Cardiac muscle cell (in vitro differentiated cells and primary cell): ENCODE results near the gene RALGAPA1. TPM values are rescaled to one million over a fixed set of nuclear protein-coding genes. Genes with fewer than 3 reads are reported as not detected.

Experiments used
- DNase-seq, 2 donors: peaks; one replicate each; pipeline versions ENCODE4 v3.0.0 to v3.0.0-alpha.2; 2010 to 2017; ENCODE audit warnings: low read depth in 1 of 2, low spot score in 1 of 2
- H3K27ac ChIP-seq: fragments of 200-600 bp; sonication (generic); 2 replicates; pipeline ENCODE4 v1.5.1; 2016
- H3K27me3 ChIP-seq: fragments of 200-600 bp; sonication (generic); 2 replicates; pipeline ENCODE4 v1.6.0; 2016; ENCODE audit warnings: control low read depth
- H3K36me3 ChIP-seq: fragments of 200-600 bp; sonication (generic); 2 replicates; pipeline ENCODE4 v1.5.1; 2016; ENCODE audit warnings: control low read depth
- H3K4me1 ChIP-seq: fragments of 200-600 bp; sonication (generic); 2 replicates; pipeline ENCODE4 v1.8.1; 2017; ENCODE audit warnings: low read depth, mild to moderate bottlenecking, mixed run types
- H3K4me3 ChIP-seq: fragments of 200-600 bp; sonication (generic); 2 replicates; pipeline ENCODE4 v1.5.1; 2016; ENCODE audit warnings: mild to moderate bottlenecking
- H3K9me3 ChIP-seq: fragments of 200-600 bp; sonication (generic); 2 replicates; pipeline ENCODE4 v1.5.1; 2017; ENCODE audit warnings: low read depth, mild to moderate bottlenecking, control low read depth
- polyA plus RNA-seq: library from polyadenylated mRNA; unstranded; fragments of >200 nt; fragmentation: Nextera tagmentation; extraction: Ambion mirVana; gene quantifications from 2 replicates; pipeline ENCODE4 v1.2.1, GENCODE V29; 2016
- total RNA-seq: library from RNA; depleted of rRNA; stranded (reverse); fragments of >200 nt; gene quantifications from 2 replicates; pipeline ENCODE4 v1.2.3, GENCODE V29; 2016
- TF ChIP-seq, protein P1 (sequence below): IDR thresholded peaks from 2 replicates; pipeline ENCODE4 v1.5.1; 2012; ENCODE audit warnings: low read depth, mild to moderate bottlenecking, low read length

RALGAPA1 gene
- total and polyA plus RNA-seq, 2 experiments from 2014 or later, result 28.1 to 31.5 TPM

- no peak for DNase-seq
- no peaks in the 10 kb centered on the region for H3K27me3 ChIP-seq
- TF ChIP-seq, protein P1, sequence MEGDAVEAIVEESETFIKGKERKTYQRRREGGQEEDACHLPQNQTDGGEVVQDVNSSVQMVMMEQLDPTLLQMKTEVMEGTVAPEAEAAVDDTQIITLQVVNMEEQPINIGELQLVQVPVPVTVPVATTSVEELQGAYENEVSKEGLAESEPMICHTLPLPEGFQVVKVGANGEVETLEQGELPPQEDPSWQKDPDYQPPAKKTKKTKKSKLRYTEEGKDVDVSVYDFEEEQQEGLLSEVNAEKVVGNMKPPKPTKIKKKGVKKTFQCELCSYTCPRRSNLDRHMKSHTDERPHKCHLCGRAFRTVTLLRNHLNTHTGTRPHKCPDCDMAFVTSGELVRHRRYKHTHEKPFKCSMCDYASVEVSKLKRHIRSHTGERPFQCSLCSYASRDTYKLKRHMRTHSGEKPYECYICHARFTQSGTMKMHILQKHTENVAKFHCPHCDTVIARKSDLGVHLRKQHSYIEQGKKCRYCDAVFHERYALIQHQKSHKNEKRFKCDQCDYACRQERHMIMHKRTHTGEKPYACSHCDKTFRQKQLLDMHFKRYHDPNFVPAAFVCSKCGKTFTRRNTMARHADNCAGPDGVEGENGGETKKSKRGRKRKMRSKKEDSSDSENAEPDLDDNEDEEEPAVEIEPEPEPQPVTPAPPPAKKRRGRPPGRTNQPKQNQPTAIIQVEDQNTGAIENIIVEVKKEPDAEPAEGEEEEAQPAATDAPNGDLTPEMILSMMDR, result no peak
- no peaks in the 10 kb centered on the region for H3K4me1 ChIP-seq
- H3K9me3 ChIP-seq, result no peaks in the 10 kb centered on the region
- no peak overlapping the region for H3K4me3 ChIP-seq
- H3K27ac ChIP-seq, result no peak overlapping the region
- H3K36me3 ChIP-seq, result no peaks in the 10 kb centered on the region
These were observed 296.3 kb downstream of the RALGAPA1 start for GRCh38 chr14:35512765-35513164.

GRCh38 chr14:35509846-35510245 lies 299.2 kb downstream of the RALGAPA1 start:
- H3K36me3 ChIP-seq, result no peaks in the 10 kb centered on the region
- H3K4me1 ChIP-seq, result no peaks in the 10 kb centered on the region
- TF ChIP-seq, protein P1, result no peak
- DNase-seq, result no peak
- H3K27me3 ChIP-seq, result no peaks in the 10 kb centered on the region
- no peaks in the 10 kb centered on the region for H3K9me3 ChIP-seq
- no peak overlapping the region for H3K4me3 ChIP-seq
- H3K27ac ChIP-seq, result no peak overlapping the region

DNA sequence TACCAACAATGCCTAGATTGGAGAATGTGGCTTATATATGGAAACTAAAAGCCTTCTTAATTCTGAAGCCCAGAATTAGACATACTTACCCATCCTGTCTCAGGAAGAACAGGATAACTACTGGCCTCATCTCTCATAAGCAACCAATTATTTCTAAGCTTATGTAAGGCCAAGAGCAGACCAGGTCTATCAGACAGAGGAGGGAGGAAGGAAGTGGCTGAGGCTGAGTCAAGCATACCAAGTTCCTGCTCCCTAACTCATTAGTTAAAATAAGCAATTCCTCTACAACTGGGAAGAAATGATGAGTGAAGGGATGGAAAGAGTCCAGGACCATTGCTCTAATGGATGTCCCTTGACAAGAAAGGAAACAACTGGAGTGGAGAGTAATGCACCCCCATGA lies 302.2 kb downstream of the RALGAPA1 start:
- TF ChIP-seq, protein P1, result no peak
- H3K27me3 ChIP-seq, result peaks cover 3% of the 10 kb centered on the region
- no peaks in the 10 kb centered on the region for H3K4me1 ChIP-seq
- no peaks in the 10 kb centered on the region for H3K9me3 ChIP-seq
- H3K4me3 ChIP-seq, result no peak overlapping the region
- DNase-seq, result peak in 1 of 2 donors; percentile 14
- no peak overlapping the region for H3K27ac ChIP-seq
- no peaks in the 10 kb centered on the region for H3K36me3 ChIP-seq

DNA sequence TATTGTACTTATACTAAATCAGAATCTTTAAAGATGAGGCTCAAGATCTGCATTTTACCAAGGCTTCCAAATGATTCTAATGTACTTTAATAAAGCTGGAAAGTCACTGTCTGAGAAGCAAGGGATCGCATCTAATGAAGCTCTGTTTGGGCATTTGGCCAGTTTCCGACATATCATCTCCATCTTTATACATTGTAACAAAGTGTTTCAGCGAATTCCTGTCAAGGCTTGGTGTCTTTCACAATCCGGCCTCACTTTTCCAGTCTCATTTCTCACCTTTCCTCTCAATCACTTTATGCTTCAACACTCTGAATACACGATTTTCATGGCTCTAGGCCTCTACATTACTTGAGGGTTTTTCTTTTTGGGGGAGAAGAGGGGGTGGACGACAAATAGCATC lies 302.6 kb downstream of the RALGAPA1 start:
- no peak overlapping the region for H3K4me3 ChIP-seq
- DNase-seq, result no peak
- H3K27ac ChIP-seq, result no peak overlapping the region
- peaks cover 3% of the 10 kb centered on the region for H3K27me3 ChIP-seq
- no peaks in the 10 kb centered on the region for H3K36me3 ChIP-seq
- H3K9me3 ChIP-seq, result no peaks in the 10 kb centered on the region
- H3K4me1 ChIP-seq, result no peaks in the 10 kb centered on the region
- TF ChIP-seq, protein P1, result no peak

DNA sequence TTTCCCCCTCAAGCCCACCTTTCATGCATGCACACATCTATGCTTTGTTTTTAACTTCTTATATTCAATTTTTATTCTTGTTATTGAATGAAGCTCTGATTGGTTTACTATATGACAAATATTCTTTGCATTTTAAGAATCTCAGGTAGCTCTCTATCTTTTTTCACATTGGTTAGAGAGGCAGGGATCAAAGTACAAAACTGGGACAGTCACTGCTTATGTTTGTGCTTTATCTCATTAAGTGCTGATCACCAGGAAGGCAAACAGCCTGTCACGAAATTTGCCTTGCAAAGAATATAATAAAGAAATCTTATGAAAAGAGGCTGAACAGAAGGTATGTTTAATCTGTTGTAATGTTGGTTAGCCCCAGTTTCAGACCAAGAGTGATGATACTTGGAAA lies 304.8 kb downstream of the RALGAPA1 start:
- Histone ChIP-seq H3K4me3 (no peak overlapping the region), H3K4me1 (no peaks in the 10 kb centered on the region), H3K9me3 (no peaks in the 10 kb centered on the region), H3K27me3 (peaks cover 3% of the 10 kb centered on the region), H3K27ac (no peak overlapping the region), H3K36me3 (no peaks in the 10 kb centered on the region)
- no peak for DNase-seq
- TF ChIP-seq, protein P1, result no peak

GRCh38 chr14:35503646-35504045 lies 305.4 kb downstream of the RALGAPA1 start:
- TF ChIP-seq, protein P1, result no peak
- peaks cover 3% of the 10 kb centered on the region for H3K27me3 ChIP-seq
- no peak overlapping the region for H3K4me3 ChIP-seq
- H3K9me3 ChIP-seq, result no peaks in the 10 kb centered on the region
- no peaks in the 10 kb centered on the region for H3K4me1 ChIP-seq
- H3K36me3 ChIP-seq, result no peaks in the 10 kb centered on the region
- H3K27ac ChIP-seq, result no peak overlapping the region
- no peak for DNase-seq
